ENCODE measurements around the gene PHF13.
"Not testable (repeated sequence)": the region's sequence is repeated elsewhere in the genome, so short reads cannot be mapped to it uniquely, and the experiment has no call there.

The PHF13 gene

GRCh38 chr1:6631058-6631457 lies 17.5 kb downstream of the PHF13 start:
- no peak for DNase-seq

- DNase-seq: no peak
These were observed 19.3 kb downstream of the PHF13 start for GRCh38 chr1:6632588-6633514.

DNA sequence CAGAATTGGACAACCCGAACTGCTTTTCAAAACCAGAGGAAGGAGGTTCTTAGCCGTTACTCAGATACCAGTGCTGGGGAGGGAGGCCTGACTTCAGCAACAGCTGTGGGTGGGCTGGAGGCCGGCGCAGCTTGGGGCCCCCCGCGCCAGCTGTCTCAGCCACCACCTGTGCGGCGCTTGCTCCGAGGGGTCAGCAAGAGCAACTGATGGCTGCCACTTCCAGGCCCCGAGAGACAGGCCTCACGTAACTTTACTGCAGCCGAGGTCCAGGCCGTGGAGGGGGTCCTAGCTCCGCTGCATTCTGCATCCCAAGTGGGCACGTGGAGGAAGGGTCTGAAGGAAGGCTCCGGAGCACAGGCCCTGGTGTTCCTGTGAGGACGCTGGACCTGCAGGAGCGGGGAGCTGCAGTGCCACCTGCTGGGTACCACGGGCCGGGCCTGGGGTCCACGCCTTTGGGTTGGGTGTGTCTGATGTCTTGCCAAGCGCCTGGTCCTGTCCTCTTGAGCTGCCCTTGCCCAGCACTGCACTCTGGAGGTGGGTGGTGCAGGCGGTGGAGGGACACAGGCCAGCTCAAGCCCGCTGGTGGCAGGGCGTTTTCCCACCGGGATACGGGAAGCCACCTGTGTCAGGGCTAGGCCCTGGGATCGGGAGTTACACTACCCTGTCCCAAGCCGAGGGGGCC lies 21.0 kb downstream of the PHF13 start:
- DNase-seq: peak; percentile 51

DNA sequence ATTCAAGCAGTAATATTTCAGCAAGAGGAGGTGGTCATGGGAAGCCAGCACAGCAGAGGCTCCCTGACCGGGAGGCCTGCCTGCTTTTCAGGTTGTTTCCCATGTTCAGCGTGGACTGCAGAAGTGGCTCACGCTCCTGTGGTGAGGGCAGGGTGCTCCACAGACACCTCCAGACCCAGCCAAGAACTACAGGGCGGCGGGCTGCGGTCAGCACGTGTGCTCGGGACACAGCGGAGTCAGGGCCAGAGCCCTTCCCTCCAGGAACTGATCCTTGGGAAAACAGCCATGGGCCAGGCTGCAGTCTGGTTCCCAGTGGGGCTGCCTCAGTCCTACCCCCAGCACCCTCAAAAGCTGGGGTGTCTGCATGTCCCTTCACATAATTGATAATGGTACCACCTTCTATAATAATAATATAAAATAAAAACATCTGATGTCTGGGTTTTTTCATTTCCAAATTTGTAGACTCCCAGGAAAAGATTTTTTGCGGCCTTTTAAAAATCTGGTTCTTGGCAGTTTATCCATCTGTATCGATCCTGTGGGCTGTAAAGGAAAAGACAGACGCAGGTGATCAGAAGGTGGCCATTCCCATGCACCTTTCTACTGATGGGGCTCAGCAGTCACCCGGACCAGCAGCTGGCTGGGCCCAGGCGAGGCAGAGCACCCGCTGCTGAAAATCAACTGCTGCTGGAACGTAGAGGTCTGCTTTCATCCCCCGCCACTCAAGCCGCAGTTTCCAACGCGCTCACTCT lies 21.8 kb downstream of the PHF13 start:
- no peak for DNase-seq

- no peak for DNase-seq
These were observed 22.6 kb downstream of the PHF13 start for GRCh38 chr1:6635910-6636760.

DNA sequence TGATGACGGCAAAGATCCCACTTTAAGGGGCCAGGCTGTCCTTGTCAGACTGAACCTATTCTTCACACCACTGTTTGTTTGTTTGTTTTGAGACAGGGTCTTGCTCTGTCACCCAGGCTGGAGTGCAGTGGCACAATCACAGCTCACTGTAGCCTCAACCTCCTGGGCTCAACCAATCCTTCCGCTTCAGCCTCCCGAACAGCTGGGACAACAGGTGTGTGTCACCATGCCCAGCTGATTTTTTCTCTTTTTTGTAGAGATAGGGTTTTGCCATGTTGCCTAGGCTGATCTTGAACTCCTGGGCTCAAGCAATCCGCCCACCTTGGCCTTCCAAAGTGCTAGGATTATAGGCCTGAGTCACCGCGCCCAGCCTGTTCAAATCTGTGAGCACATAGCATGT lies 23.2 kb downstream of the PHF13 start:
- DNase-seq: not testable (repeated sequence)

- DNase-seq: no peak
These were observed 24.2 kb downstream of the PHF13 start for GRCh38 chr1:6637770-6638169.

- DNase-seq: no peak
These were observed 24.7 kb downstream of the PHF13 start for GRCh38 chr1:6638226-6638625.

DNA sequence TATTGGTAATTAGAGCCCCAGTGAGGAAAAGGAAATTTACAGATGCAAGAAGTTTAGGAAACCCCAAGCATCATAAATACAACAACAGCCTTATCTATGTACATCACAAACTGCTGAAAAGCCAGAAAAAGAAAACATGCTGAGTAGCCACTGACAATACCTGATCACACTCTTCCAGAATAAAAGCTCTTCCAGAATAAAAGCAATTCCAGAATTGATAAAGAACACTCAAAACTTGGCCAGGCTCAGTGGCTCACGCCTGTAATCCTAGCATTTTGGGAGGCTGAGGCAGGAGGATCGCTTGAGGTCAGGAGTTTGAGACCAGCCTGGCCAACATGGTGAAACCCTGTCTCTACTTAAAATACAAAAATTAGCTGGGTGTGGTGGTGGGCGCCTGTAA lies 27.3 kb downstream of the PHF13 start:
- not testable (repeated sequence) for DNase-seq

DNA sequence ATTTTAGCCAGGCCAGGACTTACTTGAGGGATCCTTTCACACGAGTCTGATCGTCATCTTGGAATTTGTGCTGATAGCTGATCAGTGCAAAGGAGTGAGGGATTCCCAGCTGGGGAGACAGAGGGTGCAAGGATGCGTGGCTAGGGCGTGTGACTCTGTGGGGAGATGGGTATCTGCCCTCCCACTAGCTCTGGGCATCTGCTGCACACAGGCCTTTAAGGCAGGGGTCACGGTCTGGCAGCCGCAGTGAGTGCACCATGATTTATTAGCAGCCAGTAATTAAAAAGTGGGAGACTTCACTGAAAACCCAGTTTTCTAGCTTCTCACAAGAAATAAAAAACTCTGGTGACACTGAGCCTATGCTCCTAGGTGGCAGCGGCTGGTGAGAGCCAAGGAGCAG lies 31.5 kb downstream of the PHF13 start:
- DNase-seq: no peak

DNA sequence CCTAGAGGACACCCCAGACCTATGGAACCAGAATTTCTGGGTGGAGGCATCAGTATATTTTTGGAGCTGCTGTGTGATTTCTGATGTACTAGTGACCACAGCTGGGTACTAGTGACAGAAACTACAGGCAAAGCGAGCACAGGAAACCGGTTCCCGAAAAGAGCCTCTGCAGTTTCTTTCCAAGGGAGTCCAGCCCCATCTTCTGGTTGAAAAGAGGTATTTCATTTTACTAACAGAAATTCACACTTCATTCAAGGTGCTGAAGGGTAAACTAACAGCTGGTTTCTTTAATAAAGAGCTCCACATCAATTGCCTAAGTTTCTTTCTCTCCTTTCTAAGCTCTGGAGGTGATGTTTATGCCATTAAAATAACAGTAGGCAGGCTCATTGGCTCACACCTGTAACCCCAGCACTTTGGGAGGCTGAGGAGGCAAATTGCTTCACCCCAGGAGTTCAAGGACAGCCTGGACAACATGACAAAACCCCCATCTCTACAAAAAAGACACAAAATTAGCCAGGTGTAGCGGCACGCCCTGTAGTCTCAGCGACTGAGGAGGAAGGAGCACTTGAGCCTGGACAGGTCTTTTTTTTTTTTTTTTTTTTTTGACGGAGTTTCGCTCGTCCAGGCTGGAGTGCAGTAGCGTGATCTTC lies 33.1 kb downstream of the PHF13 start:
- peak; percentile 68 for DNase-seq

DNA sequence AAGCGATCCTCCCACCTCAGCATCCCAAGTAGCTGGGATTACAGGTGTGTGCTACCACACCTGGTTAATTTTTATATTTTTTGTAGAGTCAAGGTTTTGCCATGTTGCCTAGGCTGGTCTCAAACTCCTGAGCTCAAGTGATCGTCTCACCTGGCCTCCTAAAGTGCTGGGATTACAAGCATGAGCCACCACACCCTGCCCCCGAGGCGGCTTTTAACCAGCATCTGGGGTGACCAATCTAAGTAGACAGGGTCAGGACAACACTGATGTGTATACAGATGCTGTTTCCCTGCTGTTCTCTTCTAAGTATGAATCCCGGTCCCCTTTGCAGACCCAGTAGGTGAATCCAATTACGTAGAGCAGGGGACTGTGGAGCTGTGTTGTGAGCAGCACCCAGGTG lies 35.0 kb downstream of the PHF13 start:
- no peak for DNase-seq

- no peak for DNase-seq
These were observed 38.4 kb downstream of the PHF13 start for GRCh38 chr1:6651909-6652308.

GRCh38 chr1:6652986-6653385 lies 39.5 kb downstream of the PHF13 start:
- no peak for DNase-seq

DNA sequence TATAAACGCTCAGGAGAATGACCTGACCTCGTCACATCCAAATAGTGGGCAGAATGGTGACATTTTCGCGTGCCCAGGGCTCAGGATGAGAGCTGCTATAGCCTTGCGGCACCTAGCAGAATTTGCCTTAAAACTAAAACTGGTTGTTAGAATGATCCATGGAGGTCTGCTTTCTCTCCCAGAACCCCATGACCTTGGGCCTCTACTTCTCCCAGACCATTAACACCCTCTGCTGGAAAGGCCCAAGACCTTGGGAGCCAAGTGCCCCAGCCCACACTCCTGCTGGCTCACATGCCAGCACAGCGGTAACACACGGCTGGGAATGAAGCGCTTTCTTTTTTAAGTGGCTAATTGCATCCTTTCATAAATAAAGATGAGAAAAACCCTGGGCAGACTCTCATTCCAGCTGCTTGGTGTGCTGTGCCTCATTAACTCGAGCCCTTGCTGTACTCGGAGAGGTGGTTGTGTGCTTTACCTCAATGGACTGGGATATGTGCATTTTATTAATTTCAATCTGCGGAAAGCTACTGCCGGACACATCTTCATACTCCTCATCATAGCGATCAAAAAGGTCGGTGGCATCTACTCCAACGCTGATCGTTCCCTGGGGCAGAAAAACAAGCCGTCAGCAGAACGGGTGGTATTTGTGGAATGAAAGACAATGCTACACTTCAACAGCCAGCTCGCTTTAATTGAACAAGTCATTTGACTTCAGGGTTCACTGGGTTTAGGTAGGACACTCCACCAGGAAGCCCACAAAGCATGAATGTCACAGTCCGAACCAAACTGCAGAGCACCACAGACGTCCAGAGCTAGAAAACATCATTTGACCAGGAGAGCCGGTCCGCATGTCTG lies 40.1 kb downstream of the PHF13 start:
- DNase-seq: peak; percentile 65

DNA sequence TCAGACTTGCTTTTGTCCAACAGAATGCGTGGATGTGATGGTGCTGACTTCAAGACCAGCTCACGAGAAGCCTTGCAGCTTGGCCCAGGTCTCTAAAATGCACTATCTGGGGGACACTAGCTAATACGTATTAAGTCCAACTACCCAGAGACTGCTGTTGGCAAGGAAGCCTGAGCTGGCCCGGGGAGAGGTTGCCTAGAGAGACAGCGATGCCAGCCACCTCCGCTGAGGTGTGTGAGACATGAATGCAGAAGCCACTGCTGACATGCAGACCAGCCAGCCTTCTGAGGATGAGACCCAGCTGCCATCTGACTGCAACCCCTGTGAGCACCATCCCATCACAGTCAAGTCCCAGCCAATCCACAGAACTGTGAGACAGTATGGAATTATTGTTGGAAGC lies 43.6 kb downstream of the PHF13 start:
- no peak for DNase-seq

DNA sequence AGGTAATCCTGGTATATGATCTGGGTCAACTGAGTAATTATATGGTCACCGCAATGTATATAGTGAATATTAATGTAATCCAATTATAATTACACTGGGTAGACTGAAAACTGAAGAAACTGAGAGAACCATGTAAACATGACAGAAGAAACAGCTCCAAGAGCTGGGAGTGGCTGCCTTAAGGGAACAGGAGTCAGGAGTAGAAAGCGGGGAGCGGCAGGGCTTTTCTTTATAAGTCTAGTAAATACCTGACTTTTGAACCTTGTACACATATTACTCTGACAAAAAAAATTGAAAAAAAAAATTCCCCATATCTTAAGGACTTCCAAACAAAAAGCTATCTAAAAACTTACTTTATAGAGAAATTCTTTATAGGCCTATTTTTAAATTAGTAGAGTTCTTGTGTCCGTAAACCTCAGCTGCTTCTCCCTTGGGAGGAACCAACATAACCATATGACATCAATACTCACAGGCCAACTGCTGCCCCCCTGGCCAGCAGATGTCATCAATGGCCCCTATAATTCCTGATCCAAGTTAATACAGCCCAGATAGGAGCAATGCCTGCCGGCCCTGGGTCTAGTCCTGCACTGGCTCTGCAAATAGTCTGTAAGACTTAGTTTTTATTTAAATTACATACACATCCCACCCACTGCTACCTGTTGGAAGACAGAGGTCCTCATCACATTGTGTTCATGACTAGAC lies 45.0 kb downstream of the PHF13 start:
- DNase-seq: no peak

- no peak for DNase-seq
These were observed 47.0 kb downstream of the PHF13 start for GRCh38 chr1:6660415-6661049.

GRCh38 chr1:6662468-6662867 lies 48.9 kb downstream of the PHF13 start:
- not testable (repeated sequence) for DNase-seq

- no peak for DNase-seq
These were observed 53.2 kb downstream of the PHF13 start for GRCh38 chr1:6666696-6667095.

Data from eye (tissue), 1 donor.